Calu3 (cell line): ENCODE results near the gene TMX1. TPM values are rescaled to one million over a fixed set of nuclear protein-coding genes. Genes with fewer than 3 reads are reported as not detected.

Experiments used
- BruUV-seq: library from RNA; stranded (reverse); fragments of 400-500 nt; replicated peaks from 2 replicates; lab custom pipeline; 2021; lab: Mats Ljungman, UMichigan
- CTCF ChIA-PET: fragments of 300-600 bp; sonication (Branson Sonifier 250); formaldehyde crosslinking; loops from one replicate; lab custom pipeline; 2022; ENCODE audit warnings: antibody characterized with exemption; lab: Charles Lee
- DNase-seq: peaks from one replicate; pipeline ENCODE4 v3.0.0; 2022
- H3K27ac Mint-ChIP-seq: one replicate; pipeline ENCODE4 v1.8.0; 2022; ENCODE audit warnings: mixed read lengths; ENCODE audit not compliant: unreplicated experiment
- H3K27me3 Mint-ChIP-seq: one replicate; pipeline ENCODE4 v1.8.0; 2022; ENCODE audit warnings: mixed read lengths; ENCODE audit not compliant: unreplicated experiment
- H3K36me3 Mint-ChIP-seq: one replicate; pipeline ENCODE4 v1.8.0; 2022; ENCODE audit warnings: mild to moderate bottlenecking, moderate library complexity, mixed read lengths; ENCODE audit not compliant: insufficient read depth, unreplicated experiment
- H3K4me1 Mint-ChIP-seq: one replicate; pipeline ENCODE4 v1.8.0; 2022; ENCODE audit warnings: mild to moderate bottlenecking, low read depth, mixed read lengths; ENCODE audit not compliant: unreplicated experiment
- H3K4me3 Mint-ChIP-seq: one replicate; pipeline ENCODE4 v1.8.0; 2022; ENCODE audit warnings: mild to moderate bottlenecking, low read depth, moderate library complexity, mixed read lengths; ENCODE audit not compliant: unreplicated experiment
- H3K9me3 Mint-ChIP-seq: one replicate; pipeline ENCODE4 v1.8.0; 2022; ENCODE audit warnings: low read depth, mixed read lengths; ENCODE audit not compliant: unreplicated experiment
- CTCF ChIP-seq: fragments of 200-600 bp; IDR thresholded peaks from one replicate; pipeline ENCODE4 v1.8.0; 2022; ENCODE audit warnings: antibody characterized with exemption; ENCODE audit not compliant: unreplicated experiment
- intact Hi-C: fragments of 100-400 bp; cut with micrococcal nuclease; formaldehyde crosslinking; loops from one replicate; pipeline ENCODE4 v1.10.0; 2022; ENCODE audit not compliant: unreplicated experiment
- total RNA-seq: library from RNA; stranded (reverse); gene quantifications from 2 replicates; pipeline ENCODE4 v1.2.3, GENCODE V29; 2022

TMX1 gene
- total RNA-seq, 1 experiment from 2014 or later, result 53.8 TPM

- intact Hi-C loops, result no loop called here
- Mint-ChIP-seq H3K4me3 (no peak overlapping the region), H3K36me3 (no peaks in the 10 kb centered on the region), H3K4me1 (no peaks in the 10 kb centered on the region), H3K9me3 (no peaks in the 10 kb centered on the region), H3K27ac (no peak overlapping the region), H3K27me3 (peaks cover 29% of the 10 kb centered on the region)
- no peak for DNase-seq
- BruUV-seq, result no TSS peak
- CTCF ChIA-PET, result no interaction called here
- TF ChIP-seq CTCF, result no peak
These were observed 34.6 kb upstream of the TMX1 start for GRCh38 chr14:51205486-51205885.

GRCh38 chr14:51206462-51206861 lies 33.6 kb upstream of the TMX1 start:
- no peak overlapping the region for H3K27ac Mint-ChIP-seq
- H3K9me3 Mint-ChIP-seq, result no peaks in the 10 kb centered on the region
- no peaks in the 10 kb centered on the region for H3K36me3 Mint-ChIP-seq
- TF ChIP-seq CTCF, result no peak
- peaks cover 19% of the 10 kb centered on the region for H3K27me3 Mint-ChIP-seq
- CTCF ChIA-PET, result interaction anchor here (0.7 kb wide), 1 partner anchor 44 kb away, joined by 3 read pairs; no protein-coding TSS in a partner anchor
- DNase-seq, result no peak
- intact Hi-C loops, result no loop called here
- H3K4me3 Mint-ChIP-seq, result no peak overlapping the region
- H3K4me1 Mint-ChIP-seq, result no peaks in the 10 kb centered on the region
- no TSS peak for BruUV-seq

DNA sequence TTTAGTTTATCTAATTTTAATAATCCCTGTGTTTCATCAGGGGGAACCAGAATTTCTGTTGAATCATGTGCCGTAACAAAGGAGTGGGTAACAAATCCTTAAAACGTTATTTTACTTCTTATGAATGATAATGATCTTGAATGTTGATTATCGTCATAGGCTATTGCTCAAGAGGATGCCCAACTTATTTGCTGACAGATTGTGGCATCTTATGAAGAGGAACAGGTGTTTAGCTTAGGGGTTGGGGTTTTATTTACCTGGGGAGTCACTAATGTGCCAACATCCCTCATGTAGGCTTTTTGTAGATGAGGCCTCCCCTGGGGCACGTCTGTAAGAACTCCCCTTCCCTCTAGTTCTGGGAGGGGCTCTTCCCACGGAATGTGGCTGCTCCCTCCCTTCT lies 32.4 kb upstream of the TMX1 start:
- no TSS peak for BruUV-seq
- no peak for TF ChIP-seq CTCF
- no peaks in the 10 kb centered on the region for H3K36me3 Mint-ChIP-seq
- H3K27ac Mint-ChIP-seq, result no peak overlapping the region
- DNase-seq, result no peak
- CTCF ChIA-PET, result no interaction called here
- no peaks in the 10 kb centered on the region for H3K4me1 Mint-ChIP-seq
- intact Hi-C loops, result no loop called here
- H3K9me3 Mint-ChIP-seq, result no peaks in the 10 kb centered on the region
- H3K4me3 Mint-ChIP-seq, result no peak overlapping the region
- H3K27me3 Mint-ChIP-seq, result peaks cover 7% of the 10 kb centered on the region

GRCh38 chr14:51208982-51209381 lies 31.1 kb upstream of the TMX1 start:
- CTCF ChIA-PET, result no interaction called here
- TF ChIP-seq CTCF, result no peak
- Mint-ChIP-seq H3K9me3 (no peaks in the 10 kb centered on the region), H3K4me3 (no peak overlapping the region), H3K36me3 (no peaks in the 10 kb centered on the region), H3K27me3 (no peaks in the 10 kb centered on the region), H3K27ac (no peak overlapping the region), H3K4me1 (no peaks in the 10 kb centered on the region)
- intact Hi-C loops, result no loop called here
- no peak for DNase-seq
- no TSS peak for BruUV-seq
